WTC11 (cell line): ENCODE results near the gene GNG11. TPM values are rescaled to one million over a fixed set of nuclear protein-coding genes. Genes with fewer than 3 reads are reported as not detected.
A peak's percentile ranks its signal among the peaks of the same experiment; 100 is the strongest.

Source experiments
- ATAC-seq: fragments of 200-7000 bp; cut with Tn5 transposase; 2 replicates; pipeline ENCODE4 v1.10.0; 2021; ENCODE audit warnings: mild to moderate bottlenecking, moderate library complexity
- CTCF ChIA-PET: fragments of 300-600 bp; sonication (Branson Sonifier 250); formaldehyde crosslinking; loops from one replicate; lab custom pipeline; 2021; ENCODE audit warnings: antibody characterized with exemption; lab: Charles Lee
- POLR2A ChIA-PET: fragments of 350-600 bp; sonication (Branson Sonifier 250); formaldehyde crosslinking; loops from one replicate; lab custom pipeline; 2021; ENCODE audit warnings: antibody characterized with exemption; lab: Charles Lee
- DNase-seq: peaks from one replicate; pipeline ENCODE4 v3.0.0; 2021; ENCODE audit warnings: low spot score
- H3K27ac Mint-ChIP-seq: 2 replicates; pipeline ENCODE4 v1.8.0; 2021; ENCODE audit warnings: mixed read lengths
- H3K27me3 Mint-ChIP-seq: 2 replicates; pipeline ENCODE4 v1.8.0; 2021; ENCODE audit warnings: low read depth, mild to moderate bottlenecking, moderate library complexity, mixed read lengths
- H3K36me3 Mint-ChIP-seq: 2 replicates; pipeline ENCODE4 v1.8.0; 2021; ENCODE audit warnings: mixed read lengths
- H3K4me1 Mint-ChIP-seq: 2 replicates; pipeline ENCODE4 v1.8.0; 2022; ENCODE audit warnings: mixed read lengths
- H3K4me3 Mint-ChIP-seq: 2 replicates; pipeline ENCODE4 v1.8.0; 2021; ENCODE audit warnings: mild to moderate bottlenecking, moderate library complexity, mixed read lengths
- H3K9me3 Mint-ChIP-seq: 2 replicates; pipeline ENCODE4 v1.8.0; 2021; ENCODE audit warnings: mixed read lengths
- FOXK1 ChIP-seq: sonication (generic); formaldehyde crosslinking; IDR thresholded peaks from 2 replicates; pipeline ENCODE4 v1.8.0; 2022; ENCODE audit warnings: mild to moderate bottlenecking, moderate library complexity, missing genetic modification reagents
- HMGA2 ChIP-seq: fragments of 250-450 bp; sonication (Bioruptor Pico); IDR thresholded peaks from 2 replicates; pipeline ENCODE4 v1.4.0; 2021; ENCODE audit warnings: mild to moderate bottlenecking, moderate library complexity
- MXD4 ChIP-seq: fragments of 250-450 bp; sonication (Bioruptor Pico); IDR thresholded peaks from 2 replicates; pipeline ENCODE4 v1.8.0; 2021; ENCODE audit warnings: mild to moderate bottlenecking, moderate library complexity, borderline replicate concordance
- NFE2L1 ChIP-seq: sonication (generic); formaldehyde crosslinking; IDR thresholded peaks from 2 replicates; pipeline ENCODE4 v1.8.1; 2023; ENCODE audit warnings: missing genetic modification reagents
- OVOL2 ChIP-seq: fragments of 250-450 bp; sonication (Bioruptor Pico); IDR thresholded peaks from 2 replicates; pipeline ENCODE4 v1.9.0; 2021; ENCODE audit warnings: mild to moderate bottlenecking, borderline replicate concordance
- RORB ChIP-seq: fragments of 250-450 bp; sonication (Bioruptor Pico); IDR thresholded peaks from 2 replicates; pipeline ENCODE4 v1.9.0; 2021; ENCODE audit warnings: mild to moderate bottlenecking
- SMAD3 ChIP-seq: sonication (generic); formaldehyde crosslinking; IDR thresholded peaks from 2 replicates; pipeline ENCODE4 v1.8.0; 2022; ENCODE audit warnings: missing genetic modification reagents, mild to moderate bottlenecking, borderline replicate concordance
- TEAD4 ChIP-seq: sonication (generic); formaldehyde crosslinking; IDR thresholded peaks from 2 replicates; pipeline ENCODE4 v1.8.0; 2022; ENCODE audit warnings: mild to moderate bottlenecking, missing genetic modification reagents
- ZNF416 ChIP-seq: fragments of 250-450 bp; sonication (Bioruptor Pico); IDR thresholded peaks from 2 replicates; pipeline ENCODE4 v1.9.0; 2021; ENCODE audit warnings: mild to moderate bottlenecking, inconsistent platforms
- ZNF671 ChIP-seq: fragments of 250-450 bp; sonication (Bioruptor Pico); IDR thresholded peaks from 2 replicates; pipeline ENCODE4 v1.8.0; 2021; ENCODE audit warnings: mild to moderate bottlenecking
- total RNA-seq: library from RNA; stranded (reverse); gene quantifications from 3 replicates; pipeline ENCODE4 v1.2.3, GENCODE V29; 2021
- TF ChIP-seq, protein P1 (sequence below): sonication (generic); formaldehyde crosslinking; IDR thresholded peaks from 2 replicates; pipeline ENCODE4 v1.8.1; 2023; ENCODE audit warnings: mild to moderate bottlenecking, missing genetic modification reagents, moderate library complexity
- TF ChIP-seq, protein P2 (sequence below): sonication (generic); formaldehyde crosslinking; IDR thresholded peaks from 2 replicates; pipeline ENCODE4 v1.8.0; 2022; ENCODE audit warnings: mild to moderate bottlenecking, missing genetic modification reagents
- TF ChIP-seq, protein P3 (sequence below): fragments of 250-450 bp; sonication (Bioruptor Pico); IDR thresholded peaks from 2 replicates; pipeline ENCODE4 v2.1.2; 2022; ENCODE audit warnings: mild to moderate bottlenecking, moderate library complexity
- TF ChIP-seq, protein P4 (sequence below): sonication (generic); formaldehyde crosslinking; IDR thresholded peaks from 2 replicates; pipeline ENCODE4 v1.8.1; 2023; ENCODE audit warnings: mild to moderate bottlenecking, missing genetic modification reagents, moderate library complexity
- TF ChIP-seq, protein P5 (sequence below): sonication (generic); formaldehyde crosslinking; conservative IDR thresholded peaks from 2 replicates; pipeline ENCODE4 v1.8.1; 2022; ENCODE audit warnings: mild to moderate bottlenecking, missing genetic modification reagents
- TF ChIP-seq, protein P6 (sequence below): fragments of 250-450 bp; sonication (Bioruptor Pico); IDR thresholded peaks from 2 replicates; pipeline ENCODE4 v1.9.0; 2021; ENCODE audit warnings: moderate library complexity, mild to moderate bottlenecking, inconsistent platforms, borderline replicate concordance
- TF ChIP-seq, protein P7 (sequence below): sonication (generic); formaldehyde crosslinking; IDR thresholded peaks from 2 replicates; pipeline ENCODE4 v1.8.1; 2022; ENCODE audit warnings: low read depth, mild to moderate bottlenecking, moderate library complexity, missing genetic modification reagents, borderline replicate concordance
- TF ChIP-seq, protein P8 (sequence below): sonication (generic); formaldehyde crosslinking; IDR thresholded peaks from 2 replicates; pipeline ENCODE4 v1.8.1; 2022; ENCODE audit warnings: missing genetic modification reagents, borderline replicate concordance

The GNG11 gene
- total RNA-seq, 1 experiment from 2014 or later: 1.7 TPM

DNA sequence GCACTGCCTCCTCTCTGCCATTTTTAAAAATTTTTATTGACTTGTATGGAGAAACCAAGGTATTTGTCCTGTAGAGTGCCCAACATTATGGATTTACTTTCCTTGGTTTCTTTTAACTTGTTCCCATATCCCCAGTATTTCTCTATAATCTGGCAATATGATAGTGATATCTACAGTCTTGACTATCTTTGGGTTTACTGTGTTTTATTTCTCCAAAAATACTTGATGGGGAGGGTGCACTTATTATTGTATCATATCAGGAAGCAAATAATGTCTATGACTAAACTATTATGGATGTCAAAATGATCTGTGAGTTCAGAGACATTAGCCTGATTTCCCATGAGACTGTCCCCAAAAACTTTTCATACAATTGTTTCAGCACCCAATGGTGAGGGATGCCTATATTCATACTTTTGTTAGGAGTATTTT lies 37.6 kb upstream of the GNG11 start:
- POLR2A ChIA-PET: no interaction called here
- no peak for TF ChIP-seq TEAD4 (CRISPR knock-in tag)
- TF ChIP-seq, protein P1, sequence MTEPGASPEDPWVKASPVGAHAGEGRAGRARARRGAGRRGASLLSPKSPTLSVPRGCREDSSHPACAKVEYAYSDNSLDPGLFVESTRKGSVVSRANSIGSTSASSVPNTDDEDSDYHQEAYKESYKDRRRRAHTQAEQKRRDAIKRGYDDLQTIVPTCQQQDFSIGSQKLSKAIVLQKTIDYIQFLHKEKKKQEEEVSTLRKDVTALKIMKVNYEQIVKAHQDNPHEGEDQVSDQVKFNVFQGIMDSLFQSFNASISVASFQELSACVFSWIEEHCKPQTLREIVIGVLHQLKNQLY: no peak
- peaks cover 12% of the 10 kb centered on the region for H3K9me3 Mint-ChIP-seq
- ATAC-seq: no peak
- H3K4me1 Mint-ChIP-seq: no peaks in the 10 kb centered on the region; the same call in 1 of the 2 replicates
- H3K4me3 Mint-ChIP-seq: no peak overlapping the region
- peaks cover 13% of the 10 kb centered on the region for H3K27me3 Mint-ChIP-seq
- no peak overlapping the region for H3K27ac Mint-ChIP-seq
- DNase-seq: no peak
- H3K36me3 Mint-ChIP-seq: peaks cover 7% of the 10 kb centered on the region
- CTCF ChIA-PET: no interaction called here

DNA sequence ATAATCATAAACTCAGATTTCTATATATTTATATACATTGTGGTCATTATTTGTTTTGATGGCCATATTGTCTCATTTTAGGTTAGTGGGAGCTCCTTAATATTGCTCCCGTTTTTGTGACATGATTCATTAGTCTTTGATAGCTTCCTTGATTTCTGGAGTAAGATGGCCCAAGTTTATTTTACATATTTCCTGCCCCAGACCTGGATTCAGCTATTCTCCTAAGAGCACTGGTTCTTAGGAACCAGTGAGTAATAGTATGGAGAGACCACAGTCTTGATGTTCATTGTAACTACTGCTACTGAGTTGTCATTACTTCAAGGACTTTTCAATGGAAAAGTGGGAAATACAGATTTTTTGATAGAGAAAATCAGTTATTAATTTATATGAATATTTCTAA lies 37.0 kb upstream of the GNG11 start:
- H3K4me1 Mint-ChIP-seq: peaks cover 1% of the 10 kb centered on the region
- peaks cover 19% of the 10 kb centered on the region for H3K27me3 Mint-ChIP-seq
- H3K4me3 Mint-ChIP-seq: no peak overlapping the region
- peaks cover 4% of the 10 kb centered on the region for H3K36me3 Mint-ChIP-seq
- ChIA-PET POLR2A (no interaction called here), CTCF (no interaction called here)
- no peak overlapping the region for H3K27ac Mint-ChIP-seq
- TF ChIP-seq, protein P2, sequence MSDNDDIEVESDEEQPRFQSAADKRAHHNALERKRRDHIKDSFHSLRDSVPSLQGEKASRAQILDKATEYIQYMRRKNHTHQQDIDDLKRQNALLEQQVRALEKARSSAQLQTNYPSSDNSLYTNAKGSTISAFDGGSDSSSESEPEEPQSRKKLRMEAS: no peak
- TF ChIP-seq HMGA2 (no peak), RORB (CRISPR knock-in tag) (no peak), ZNF671 (CRISPR knock-in tag) (no peak), SMAD3 (no peak), NFE2L1 (CRISPR knock-in tag) (no peak), OVOL2 (no peak)
- TF ChIP-seq, protein P3, sequence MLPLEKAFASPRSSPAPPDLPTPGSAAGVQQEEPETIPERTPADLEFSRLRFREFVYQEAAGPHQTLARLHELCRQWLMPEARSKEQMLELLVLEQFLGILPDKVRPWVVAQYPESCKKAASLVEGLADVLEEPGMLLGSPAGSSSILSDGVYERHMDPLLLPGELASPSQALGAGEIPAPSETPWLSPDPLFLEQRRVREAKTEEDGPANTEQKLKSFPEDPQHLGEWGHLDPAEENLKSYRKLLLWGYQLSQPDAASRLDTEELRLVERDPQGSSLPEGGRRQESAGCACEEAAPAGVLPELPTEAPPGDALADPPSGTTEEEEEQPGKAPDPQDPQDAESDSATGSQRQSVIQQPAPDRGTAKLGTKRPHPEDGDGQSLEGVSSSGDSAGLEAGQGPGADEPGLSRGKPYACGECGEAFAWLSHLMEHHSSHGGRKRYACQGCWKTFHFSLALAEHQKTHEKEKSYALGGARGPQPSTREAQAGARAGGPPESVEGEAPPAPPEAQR (CRISPR knock-in tag): no peak
- TF ChIP-seq, protein P4, sequence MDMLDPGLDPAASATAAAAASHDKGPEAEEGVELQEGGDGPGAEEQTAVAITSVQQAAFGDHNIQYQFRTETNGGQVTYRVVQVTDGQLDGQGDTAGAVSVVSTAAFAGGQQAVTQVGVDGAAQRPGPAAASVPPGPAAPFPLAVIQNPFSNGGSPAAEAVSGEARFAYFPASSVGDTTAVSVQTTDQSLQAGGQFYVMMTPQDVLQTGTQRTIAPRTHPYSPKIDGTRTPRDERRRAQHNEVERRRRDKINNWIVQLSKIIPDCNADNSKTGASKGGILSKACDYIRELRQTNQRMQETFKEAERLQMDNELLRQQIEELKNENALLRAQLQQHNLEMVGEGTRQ (CRISPR knock-in tag): no peak
- TF ChIP-seq, protein P5, sequence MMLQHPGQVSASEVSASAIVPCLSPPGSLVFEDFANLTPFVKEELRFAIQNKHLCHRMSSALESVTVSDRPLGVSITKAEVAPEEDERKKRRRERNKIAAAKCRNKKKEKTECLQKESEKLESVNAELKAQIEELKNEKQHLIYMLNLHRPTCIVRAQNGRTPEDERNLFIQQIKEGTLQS: no peak
- TF ChIP-seq, protein P6, sequence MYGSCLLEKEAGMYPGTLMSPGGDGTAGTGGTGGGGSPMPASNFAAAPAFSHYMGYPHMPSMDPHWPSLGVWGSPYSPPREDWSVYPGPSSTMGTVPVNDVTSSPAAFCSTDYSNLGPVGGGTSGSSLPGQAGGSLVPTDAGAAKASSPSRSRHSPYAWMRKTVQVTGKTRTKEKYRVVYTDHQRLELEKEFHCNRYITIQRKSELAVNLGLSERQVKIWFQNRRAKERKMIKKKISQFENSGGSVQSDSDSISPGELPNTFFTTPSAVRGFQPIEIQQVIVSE (CRISPR knock-in tag): no peak
- ATAC-seq: no peak
- DNase-seq: no peak
- peaks cover 8% of the 10 kb centered on the region for H3K9me3 Mint-ChIP-seq

DNA sequence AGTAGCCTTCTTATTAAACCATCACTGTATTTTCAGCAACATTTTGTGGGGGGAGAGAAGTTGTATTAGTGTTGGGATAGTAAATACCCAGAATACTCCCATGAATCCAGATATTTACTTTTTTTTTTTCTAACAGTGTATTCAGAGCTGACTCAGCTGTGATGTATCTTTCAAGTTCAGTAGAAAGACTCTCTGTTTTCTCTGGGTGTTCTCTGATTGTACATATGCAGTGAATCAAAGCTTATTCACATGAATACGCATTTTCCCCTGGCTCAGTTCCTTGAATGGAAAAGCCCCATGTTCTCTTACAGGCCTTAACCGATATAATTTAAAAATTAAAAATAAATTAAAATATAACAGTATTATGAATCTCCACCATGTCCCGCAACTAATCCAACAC lies 32.3 kb upstream of the GNG11 start:
- no peak for ATAC-seq
- Mint-ChIP-seq H3K27ac (no peak overlapping the region), H3K4me1 (peaks cover 4% of the 10 kb centered on the region), H3K36me3 (no peaks in the 10 kb centered on the region), H3K4me3 (peak overlapping the region; percentile 97), H3K27me3 (peaks cover 46% of the 10 kb centered on the region), H3K9me3 (no peaks in the 10 kb centered on the region)
- POLR2A ChIA-PET: no interaction called here
- CTCF ChIA-PET: interaction anchor here (1.0 to 1.9 kb wide), 2 partner anchors 13 to 333 kb away, joined by 3 to 8 read pairs; no protein-coding TSS in a partner anchor
- TF ChIP-seq RORB (CRISPR knock-in tag): no peak
- no peak for TF ChIP-seq FOXK1
- TF ChIP-seq, protein P6 (CRISPR knock-in tag): no peak
- TF ChIP-seq, protein P7, sequence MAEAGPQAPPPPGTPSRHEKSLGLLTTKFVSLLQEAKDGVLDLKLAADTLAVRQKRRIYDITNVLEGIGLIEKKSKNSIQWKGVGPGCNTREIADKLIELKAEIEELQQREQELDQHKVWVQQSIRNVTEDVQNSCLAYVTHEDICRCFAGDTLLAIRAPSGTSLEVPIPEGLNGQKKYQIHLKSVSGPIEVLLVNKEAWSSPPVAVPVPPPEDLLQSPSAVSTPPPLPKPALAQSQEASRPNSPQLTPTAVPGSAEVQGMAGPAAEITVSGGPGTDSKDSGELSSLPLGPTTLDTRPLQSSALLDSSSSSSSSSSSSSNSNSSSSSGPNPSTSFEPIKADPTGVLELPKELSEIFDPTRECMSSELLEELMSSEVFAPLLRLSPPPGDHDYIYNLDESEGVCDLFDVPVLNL (CRISPR knock-in tag): no peak
- TF ChIP-seq MXD4: no peak
- TF ChIP-seq, protein P8, sequence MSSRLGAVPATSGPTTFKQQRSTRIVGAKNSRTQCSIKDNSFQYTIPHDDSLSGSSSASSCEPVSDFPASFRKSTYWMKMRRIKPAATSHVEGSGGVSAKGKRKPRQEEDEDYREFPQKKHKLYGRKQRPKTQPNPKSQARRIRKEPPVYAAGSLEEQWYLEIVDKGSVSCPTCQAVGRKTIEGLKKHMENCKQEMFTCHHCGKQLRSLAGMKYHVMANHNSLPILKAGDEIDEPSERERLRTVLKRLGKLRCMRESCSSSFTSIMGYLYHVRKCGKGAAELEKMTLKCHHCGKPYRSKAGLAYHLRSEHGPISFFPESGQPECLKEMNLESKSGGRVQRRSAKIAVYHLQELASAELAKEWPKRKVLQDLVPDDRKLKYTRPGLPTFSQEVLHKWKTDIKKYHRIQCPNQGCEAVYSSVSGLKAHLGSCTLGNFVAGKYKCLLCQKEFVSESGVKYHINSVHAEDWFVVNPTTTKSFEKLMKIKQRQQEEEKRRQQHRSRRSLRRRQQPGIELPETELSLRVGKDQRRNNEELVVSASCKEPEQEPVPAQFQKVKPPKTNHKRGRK (CRISPR knock-in tag): no peak
- TF ChIP-seq ZNF416 (CRISPR knock-in tag): no peak
- DNase-seq: no peak
